ENCODE results near the gene SEMA5A. TPM values are rescaled to one million over a fixed set of nuclear protein-coding genes. Genes with fewer than 3 reads are reported as not detected.

Gene SEMA5A
- polyA plus RNA-seq, 1 donor from 2014 or later = 3.2 TPM

- H2AFZ ChIP-seq (ENCODE audit: low read depth, low read length) = no peak overlapping the region
- no peaks in the 10 kb centered on the region for H3K27me3 ChIP-seq (ENCODE audit: insufficient read depth, low read depth, low read length)
- H3K4me3 ChIP-seq (ENCODE audit: low read length) = no peak overlapping the region
- no peaks in the 10 kb centered on the region for H3K9me2 ChIP-seq (ENCODE audit: insufficient read depth, low read length)
- H4K20me1 ChIP-seq (ENCODE audit: insufficient read depth) = no peaks in the 10 kb centered on the region
- no peak overlapping the region for H3K4me2 ChIP-seq (ENCODE audit: low read length)
- H3F3A ChIP-seq (ENCODE audit: insufficient read depth, low read length, poor library complexity, severe bottlenecking) = no peaks in the 10 kb centered on the region
- H3K36me3 ChIP-seq (ENCODE audit: insufficient read depth, low read length) = no peaks in the 10 kb centered on the region
- H3K9ac ChIP-seq (ENCODE audit: low read length) = no peak overlapping the region
- TF ChIP-seq EZH2 (IDR thresholded peaks at IDR 0.05; ENCODE audit: borderline replicate concordance, insufficient read depth, low read length, poor library complexity, severe bottlenecking) = no peak
- no peak for TF ChIP-seq EP300 (conservative IDR thresholded peaks at IDR 0.05; ENCODE audit: poor library complexity, severe bottlenecking)
- no peak for TF ChIP-seq MXI1 (conservative IDR thresholded peaks at IDR 0.05; ENCODE audit: poor library complexity, severe bottlenecking)
- no peak for TF ChIP-seq SMC3 (conservative IDR thresholded peaks at IDR 0.05; ENCODE audit: poor library complexity)
- TF ChIP-seq POLR2AphosphoS5 (IDR thresholded peaks at IDR 0.05) = no peak
- TF ChIP-seq CTCF (IDR thresholded peaks at IDR 0.05; ENCODE audit: poor library complexity, severe bottlenecking) = no peak
- TF ChIP-seq TAF1 (IDR thresholded peaks at IDR 0.05; ENCODE audit: low read depth) = no peak
- no peak for TF ChIP-seq RAD21 (conservative IDR thresholded peaks at IDR 0.05)
- TF ChIP-seq REST (IDR thresholded peaks at IDR 0.05; ENCODE audit: borderline replicate concordance) = no peak
- no peaks in the 10 kb centered on the region for H3K79me2 ChIP-seq (replicated peaks; ENCODE audit: insufficient read depth, low read length)
- no peaks in the 10 kb centered on the region for H3K9me3 ChIP-seq (ENCODE audit: low read length)
- H3K27ac ChIP-seq (ENCODE audit: low read length) = no peak overlapping the region
These were observed 499.0 kb downstream of the SEMA5A start for GRCh38 chr5:9046756-9047481.

- Histone ChIP-seq H3K27me3 (ENCODE audit: insufficient read depth, low read depth, low read length) (no peaks in the 10 kb centered on the region), H3K4me2 (ENCODE audit: low read length) (no peak overlapping the region), H3F3A (ENCODE audit: insufficient read depth, low read length, poor library complexity, severe bottlenecking) (no peaks in the 10 kb centered on the region), H3K27ac (ENCODE audit: low read length) (no peak overlapping the region), H3K36me3 (ENCODE audit: insufficient read depth, low read length) (no peaks in the 10 kb centered on the region), H2AFZ (ENCODE audit: low read depth, low read length) (no peak overlapping the region), H3K9ac (ENCODE audit: low read length) (no peak overlapping the region), H3K79me2 (replicated peaks; ENCODE audit: insufficient read depth, low read length) (no peaks in the 10 kb centered on the region), H3K4me3 (ENCODE audit: low read length) (no peak overlapping the region), H4K20me1 (ENCODE audit: insufficient read depth) (no peaks in the 10 kb centered on the region), H3K9me3 (ENCODE audit: low read length) (no peaks in the 10 kb centered on the region), H3K9me2 (ENCODE audit: insufficient read depth, low read length) (no peaks in the 10 kb centered on the region)
- TF ChIP-seq EP300 (conservative IDR thresholded peaks at IDR 0.05; ENCODE audit: poor library complexity, severe bottlenecking) = no peak
- TF ChIP-seq EZH2 (IDR thresholded peaks at IDR 0.05; ENCODE audit: borderline replicate concordance, insufficient read depth, low read length, poor library complexity, severe bottlenecking) = no peak
- TF ChIP-seq REST (IDR thresholded peaks at IDR 0.05; ENCODE audit: borderline replicate concordance) = no peak
- no peak for TF ChIP-seq SMC3 (conservative IDR thresholded peaks at IDR 0.05; ENCODE audit: poor library complexity)
- no peak for TF ChIP-seq RAD21 (conservative IDR thresholded peaks at IDR 0.05)
- no peak for TF ChIP-seq MXI1 (conservative IDR thresholded peaks at IDR 0.05; ENCODE audit: poor library complexity, severe bottlenecking)
- no peak for TF ChIP-seq POLR2AphosphoS5 (IDR thresholded peaks at IDR 0.05)
- TF ChIP-seq TAF1 (IDR thresholded peaks at IDR 0.05; ENCODE audit: low read depth) = no peak
- TF ChIP-seq CTCF (IDR thresholded peaks at IDR 0.05; ENCODE audit: poor library complexity, severe bottlenecking) = no peak
These were observed 499.9 kb downstream of the SEMA5A start for GRCh38 chr5:9045946-9046345.
